Neural progenitor cell (in vitro differentiated cells): ENCODE data around the gene KEL. TPM values are rescaled to one million over a fixed set of nuclear protein-coding genes. Genes with fewer than 3 reads are reported as not detected.

Experiments
- DNase-seq: peaks from one replicate; pipeline ENCODE4 v3.0.0-alpha.2; 2016; ENCODE audit warnings: low spot score
- H2AFZ ChIP-seq: fragments of 200-600 bp; sonication (generic); replicated peaks from 2 replicates; pipeline ENCODE4 v1.6.1; 2016; ENCODE audit warnings: antibody characterized with exemption
- H3F3A ChIP-seq: fragments of 200-600 bp; sonication (generic); 2 replicates; pipeline ENCODE4 v1.6.1; 2016; ENCODE audit warnings: antibody characterized with exemption, low read depth
- H3K27ac ChIP-seq: fragments of 200-600 bp; sonication (generic); 2 replicates; pipeline ENCODE4 v1.5.1; 2016; ENCODE audit warnings: mild to moderate bottlenecking
- H3K27me3 ChIP-seq: fragments of 200-600 bp; sonication (generic); 2 replicates; pipeline ENCODE4 v1.6.1; 2016; ENCODE audit warnings: mild to moderate bottlenecking, moderate library complexity
- H3K36me3 ChIP-seq: fragments of 200-600 bp; sonication (generic); 2 replicates; pipeline ENCODE4 v1.5.1; 2016
- H3K4me1 ChIP-seq: fragments of 200-600 bp; sonication (generic); 2 replicates; pipeline ENCODE4 v1.6.1; 2016; ENCODE audit warnings: mixed run types
- H3K4me2 ChIP-seq: fragments of 200-600 bp; sonication (generic); 2 replicates; pipeline ENCODE4 v1.6.1; 2016
- H3K4me3 ChIP-seq: fragments of 200-600 bp; sonication (generic); 2 replicates; pipeline ENCODE4 v1.5.1; 2016
- H3K79me2 ChIP-seq: fragments of 200-600 bp; sonication (generic); 2 replicates; pipeline ENCODE4 v1.6.1; 2016; ENCODE audit warnings: low read depth
- H3K9ac ChIP-seq: fragments of 200-600 bp; sonication (generic); 2 replicates; pipeline ENCODE4 v1.6.1; 2016
- H3K9me3 ChIP-seq: fragments of 200-600 bp; sonication (generic); 2 replicates; pipeline ENCODE4 v1.5.1; 2016; ENCODE audit warnings: low read depth
- H4K20me1 ChIP-seq: fragments of 200-600 bp; sonication (generic); 2 replicates; pipeline ENCODE4 v1.6.1; 2016; ENCODE audit warnings: low read depth
- H3K27ac Mint-ChIP-seq: 3 replicates; pipeline ENCODE4 v1.8.0; 2021; ENCODE audit warnings: mixed read lengths
- H3K27me3 Mint-ChIP-seq: 2 replicates; pipeline ENCODE4 v1.8.0; 2022; ENCODE audit warnings: low read depth, mild to moderate bottlenecking, inconsistent platforms, moderate library complexity, mixed read lengths; ENCODE audit not compliant: insufficient read depth
- H3K36me3 Mint-ChIP-seq: 3 replicates; pipeline ENCODE4 v1.8.0; 2021; ENCODE audit warnings: mixed read lengths
- H3K4me1 Mint-ChIP-seq: 3 replicates; pipeline ENCODE4 v1.8.0; 2021; ENCODE audit warnings: mixed read lengths
- H3K4me3 Mint-ChIP-seq: 3 replicates; pipeline ENCODE4 v1.8.0; 2021; ENCODE audit warnings: mild to moderate bottlenecking, moderate library complexity, mixed read lengths
- H3K9me3 Mint-ChIP-seq: 3 replicates; pipeline ENCODE4 v1.8.0; 2020; ENCODE audit warnings: mixed read lengths
- EZH2 ChIP-seq: fragments of 200-600 bp; sonication (generic); IDR thresholded peaks from 2 replicates; pipeline ENCODE4 v1.6.1; 2017; ENCODE audit warnings: antibody characterized with exemption, mild to moderate bottlenecking, moderate library complexity
- EZH2phosphoT487 ChIP-seq: fragments of 200-600 bp; sonication (generic); IDR thresholded peaks from 2 replicates; pipeline ENCODE4 v1.6.1; 2017; ENCODE audit warnings: antibody characterized with exemption
- total RNA-seq: library from RNA; depleted of rRNA; stranded (reverse); fragments of >200 nt; gene quantifications from 2 replicates; pipeline ENCODE4 v1.2.3, GENCODE V29; 2015; ENCODE audit warnings: low replicate concordance
- TF ChIP-seq, protein P1 (sequence below): fragments of 200-600 bp; sonication (generic); IDR thresholded peaks from 2 replicates; pipeline ENCODE4 v1.5.1; 2017; ENCODE audit warnings: antibody characterized with exemption, mild to moderate bottlenecking

Gene KEL
- total RNA-seq, 1 donor from 2014 or later, result not detected

DNA sequence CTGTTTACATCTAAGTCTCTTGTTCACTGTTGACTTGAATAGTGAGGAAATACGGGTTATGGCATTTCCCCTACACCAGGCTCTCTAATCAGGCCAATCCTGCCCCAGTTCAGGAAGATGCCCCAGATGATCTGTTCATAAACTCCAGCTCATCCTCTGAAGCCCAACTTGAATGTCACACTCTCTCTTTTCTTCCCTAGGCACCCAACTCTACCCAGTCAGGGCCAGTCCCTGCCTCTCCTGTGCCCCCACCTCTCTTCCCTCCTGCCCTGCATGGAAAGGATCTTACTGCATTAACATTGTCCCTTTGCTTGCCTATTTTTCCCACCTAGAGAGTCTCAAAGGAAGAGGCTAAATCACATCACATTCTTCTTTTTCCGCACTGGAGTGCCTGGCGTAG lies 66.0 kb downstream of the KEL start:
- H4K20me1 ChIP-seq, result no peaks in the 10 kb centered on the region
- DNase-seq, result no peak
- Mint-ChIP-seq H3K4me1 (peaks cover under 1% of the 10 kb centered on the region), H3K27me3 (peaks cover 4% of the 10 kb centered on the region), H3K27ac (peak overlapping the region; percentile 22), H3K9me3 (peaks cover under 1% of the 10 kb centered on the region), H3K4me3 (no peak overlapping the region), H3K36me3 (no peaks in the 10 kb centered on the region)
- H3K9me3 ChIP-seq, result no peaks in the 10 kb centered on the region
- no peak overlapping the region for H2AFZ ChIP-seq
- TF ChIP-seq EZH2phosphoT487 (no peak), EZH2 (no peak)
- TF ChIP-seq, protein P1, sequence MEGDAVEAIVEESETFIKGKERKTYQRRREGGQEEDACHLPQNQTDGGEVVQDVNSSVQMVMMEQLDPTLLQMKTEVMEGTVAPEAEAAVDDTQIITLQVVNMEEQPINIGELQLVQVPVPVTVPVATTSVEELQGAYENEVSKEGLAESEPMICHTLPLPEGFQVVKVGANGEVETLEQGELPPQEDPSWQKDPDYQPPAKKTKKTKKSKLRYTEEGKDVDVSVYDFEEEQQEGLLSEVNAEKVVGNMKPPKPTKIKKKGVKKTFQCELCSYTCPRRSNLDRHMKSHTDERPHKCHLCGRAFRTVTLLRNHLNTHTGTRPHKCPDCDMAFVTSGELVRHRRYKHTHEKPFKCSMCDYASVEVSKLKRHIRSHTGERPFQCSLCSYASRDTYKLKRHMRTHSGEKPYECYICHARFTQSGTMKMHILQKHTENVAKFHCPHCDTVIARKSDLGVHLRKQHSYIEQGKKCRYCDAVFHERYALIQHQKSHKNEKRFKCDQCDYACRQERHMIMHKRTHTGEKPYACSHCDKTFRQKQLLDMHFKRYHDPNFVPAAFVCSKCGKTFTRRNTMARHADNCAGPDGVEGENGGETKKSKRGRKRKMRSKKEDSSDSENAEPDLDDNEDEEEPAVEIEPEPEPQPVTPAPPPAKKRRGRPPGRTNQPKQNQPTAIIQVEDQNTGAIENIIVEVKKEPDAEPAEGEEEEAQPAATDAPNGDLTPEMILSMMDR, result no peak
- no peak overlapping the region for H3K4me3 ChIP-seq
- H3K27me3 ChIP-seq, result no peaks in the 10 kb centered on the region
- H3K9ac ChIP-seq, result no peak overlapping the region
- no peaks in the 10 kb centered on the region for H3K36me3 ChIP-seq
- H3K4me1 ChIP-seq, result peaks cover under 1% of the 10 kb centered on the region
- H3K79me2 ChIP-seq, result no peaks in the 10 kb centered on the region
- H3K4me2 ChIP-seq, result no peak overlapping the region
- H3K27ac ChIP-seq, result no peak overlapping the region
- no peaks in the 10 kb centered on the region for H3F3A ChIP-seq

DNA sequence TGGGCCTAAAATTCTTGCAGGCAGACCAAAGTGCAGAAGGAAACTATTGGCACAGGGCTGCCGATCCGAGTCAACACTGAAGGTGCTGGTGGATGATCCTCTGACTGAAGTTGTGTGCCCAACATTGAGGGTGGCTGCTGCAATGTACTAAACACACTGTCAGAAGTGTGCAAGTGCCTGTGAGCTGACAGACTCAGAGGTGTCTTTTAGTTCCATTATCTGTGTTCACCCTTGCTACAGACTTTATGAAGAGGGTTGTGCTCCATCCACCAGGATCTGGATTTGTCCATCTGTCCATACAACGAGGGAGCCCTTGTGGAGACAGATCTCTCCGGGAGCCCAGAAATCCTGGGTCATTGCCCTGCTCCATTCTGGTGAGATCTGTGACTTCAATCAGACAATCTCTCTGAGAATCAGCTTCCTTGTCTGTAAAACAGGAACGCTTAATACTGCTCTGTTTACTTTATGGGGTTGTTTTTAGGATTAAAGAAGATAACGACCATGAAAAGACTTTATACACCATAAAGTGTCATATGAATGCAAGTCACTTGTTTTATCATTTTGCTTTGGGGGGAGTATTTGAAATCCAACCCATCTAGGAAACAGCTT lies 67.1 kb downstream of the KEL start:
- H3K9ac ChIP-seq, result no peak overlapping the region
- H3K4me1 Mint-ChIP-seq, result peaks cover 6% of the 10 kb centered on the region
- no peak overlapping the region for H2AFZ ChIP-seq
- no peak overlapping the region for H3K4me3 ChIP-seq
- no peaks in the 10 kb centered on the region for H4K20me1 ChIP-seq
- TF ChIP-seq, protein P1, result no peak
- TF ChIP-seq EZH2phosphoT487, result no peak
- no peaks in the 10 kb centered on the region for H3F3A ChIP-seq
- no peaks in the 10 kb centered on the region for H3K36me3 Mint-ChIP-seq
- H3K4me1 ChIP-seq, result no peaks in the 10 kb centered on the region
- peaks cover 13% of the 10 kb centered on the region for H3K27me3 Mint-ChIP-seq
- H3K9me3 Mint-ChIP-seq, result peaks cover 5% of the 10 kb centered on the region
- no peaks in the 10 kb centered on the region for H3K79me2 ChIP-seq
- no peaks in the 10 kb centered on the region for H3K9me3 ChIP-seq
- no peak overlapping the region for H3K27ac ChIP-seq
- no peak overlapping the region for H3K4me3 Mint-ChIP-seq
- H3K27ac Mint-ChIP-seq, result no peak overlapping the region
- no peaks in the 10 kb centered on the region for H3K27me3 ChIP-seq
- H3K36me3 ChIP-seq, result no peaks in the 10 kb centered on the region
- DNase-seq, result no peak
- H3K4me2 ChIP-seq, result no peak overlapping the region

DNA sequence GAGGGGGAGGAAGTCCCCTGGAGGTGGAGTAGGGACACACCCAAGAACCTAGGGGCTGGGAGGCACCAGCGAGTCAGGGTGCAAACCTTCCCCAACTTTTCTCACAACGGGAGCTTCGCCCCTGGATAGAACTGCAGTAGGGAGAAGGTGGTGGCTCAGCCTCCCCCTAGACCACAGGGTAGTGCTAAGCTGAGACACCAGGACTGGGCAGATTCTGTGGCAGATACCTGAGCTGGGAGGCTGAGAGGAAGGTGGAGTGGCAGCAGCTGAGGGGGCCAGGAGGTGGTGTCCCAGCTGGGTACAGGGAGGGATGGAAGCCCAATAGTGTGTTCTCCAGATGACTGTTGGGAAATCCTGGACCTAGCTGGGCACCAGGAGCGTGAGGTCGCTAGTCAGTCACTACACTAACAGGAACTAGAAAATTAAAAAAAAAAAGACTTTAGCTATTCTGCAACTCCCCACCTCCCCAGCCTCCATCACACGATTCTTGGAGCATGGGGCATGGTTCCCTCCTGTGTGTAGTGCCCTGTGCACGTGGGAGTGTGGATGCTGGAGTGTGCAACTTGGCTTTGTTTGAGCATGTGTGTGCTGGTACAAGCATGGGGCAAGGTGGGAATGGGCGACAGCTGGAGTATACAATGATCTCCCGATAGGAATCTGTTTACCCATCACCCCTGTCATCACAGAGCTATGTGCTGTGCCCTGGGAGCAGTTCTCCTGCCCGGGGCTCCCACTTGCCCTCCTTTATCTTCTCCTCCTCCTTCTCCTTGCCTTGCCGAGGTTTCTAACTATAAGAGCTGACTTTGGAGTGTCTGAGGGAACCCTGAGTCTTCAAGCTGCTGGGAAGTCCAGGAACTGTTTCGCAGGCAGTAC lies 67.8 kb downstream of the KEL start:
- Histone ChIP-seq H2AFZ (no peak overlapping the region), H3K27ac (no peak overlapping the region), H3K9me3 (no peaks in the 10 kb centered on the region), H3K4me3 (no peak overlapping the region), H3K27me3 (no peaks in the 10 kb centered on the region), H3K4me1 (no peaks in the 10 kb centered on the region), H3K4me2 (no peak overlapping the region), H3F3A (no peaks in the 10 kb centered on the region), H3K36me3 (no peaks in the 10 kb centered on the region), H3K79me2 (no peaks in the 10 kb centered on the region), H4K20me1 (no peaks in the 10 kb centered on the region), H3K9ac (no peak overlapping the region)
- TF ChIP-seq EZH2phosphoT487 (no peak), EZH2 (no peak)
- TF ChIP-seq, protein P1, result no peak
- H3K9me3 Mint-ChIP-seq, result peaks cover 5% of the 10 kb centered on the region
- no peak overlapping the region for H3K27ac Mint-ChIP-seq
- H3K36me3 Mint-ChIP-seq, result no peaks in the 10 kb centered on the region
- no peak for DNase-seq
- H3K4me3 Mint-ChIP-seq, result no peak overlapping the region
- H3K4me1 Mint-ChIP-seq, result peaks cover 10% of the 10 kb centered on the region
- peaks cover 15% of the 10 kb centered on the region for H3K27me3 Mint-ChIP-seq
